Testis (tissue), 3 donors: Measurements from ENCODE around the gene ELF1. TPM values are rescaled to one million over a fixed set of nuclear protein-coding genes. Genes with fewer than 3 reads are reported as not detected.
"Not testable (repeated sequence)": the region's sequence is repeated elsewhere in the genome, so short reads cannot be mapped to it uniquely, and the experiment has no call there.

Source experiments
- DNase-seq: peaks from one replicate; pipeline ENCODE4 v3.0.0-alpha.2; 2019
- H3K27ac ChIP-seq, 2 donors: fragments of 200-600 bp; sonication (generic); one replicate each; pipeline ENCODE4 v1.5.1; 2019
- H3K27me3 ChIP-seq: fragments of 200-600 bp; sonication (generic); one replicate; pipeline ENCODE4 v1.5.1; 2019
- H3K36me3 ChIP-seq: fragments of 200-600 bp; sonication (generic); one replicate; pipeline ENCODE4 v1.5.1; 2017; ENCODE audit warnings: low read depth; ENCODE audit errors: missing control alignments
- H3K4me1 ChIP-seq: fragments of 200-600 bp; sonication (generic); one replicate; pipeline ENCODE4 v1.5.1; 2019
- H3K4me3 ChIP-seq, 2 donors: fragments of 200-600 bp; sonication (generic); one replicate each; pipeline ENCODE4 v1.5.1; 2017 to 2019
- H3K9me3 ChIP-seq: fragments of 200-600 bp; sonication (generic); one replicate; pipeline ENCODE4 v1.5.1; 2017
- POLR2A ChIP-seq: fragments of 450-650 bp; IDR thresholded peaks from one replicate; pipeline ENCODE4 v1.6.1; 2017; ENCODE audit warnings: antibody characterized with exemption, mild to moderate bottlenecking, moderate library complexity
- WGBS, 2 donors: methylation state at CpG; one replicate each; pipeline ENCODE4 v1.1.5; 2018; 5-methylcytosine and 5-hydroxymethylcytosine counted together
- intact Hi-C: fragments of 100-400 bp; cut with DNase I; formaldehyde crosslinking; loops from one replicate; pipeline ENCODE4 v1.15.1; 2023; ENCODE audit warnings: low total_unique reads
- polyA plus RNA-seq: library from polyadenylated mRNA; stranded (reverse); fragments of 350-450 nt; fragmentation: Illumina TruSeq; extraction: RNeasy Lipid Tissue Mini Kit (QIAGEN cat#74804); gene quantifications from one replicate; pipeline ENCODE4 v1.2.3, GENCODE V29; 2014; ENCODE audit warnings: low read depth, low replicate concordance; ENCODE audit not compliant: insufficient read depth
- total RNA-seq, 2 donors: library from RNA; depleted of rRNA; stranded (reverse); fragments of >200 nt; gene quantifications; one replicate each; pipeline ENCODE4 v1.2.3, GENCODE V29; 2016
- TF ChIP-seq, protein P1 (sequence below), 3 experiments: fragments of 450-650 bp in 2 of 3; fragments of 200-600 bp in 1 of 3; sonication (generic) in 1 of 3; IDR thresholded peaks; one replicate each; pipeline ENCODE4 v1.5.1; 2016 to 2019; ENCODE audit warnings: antibody characterized with exemption in 3 of 3, mild to moderate bottlenecking in 2 of 3, moderate library complexity in 1 of 3

Gene ELF1
- total and polyA plus RNA-seq, 3 donors from 2014 or later, result 32.8 to 67.5 (median 54.8) TPM

DNA sequence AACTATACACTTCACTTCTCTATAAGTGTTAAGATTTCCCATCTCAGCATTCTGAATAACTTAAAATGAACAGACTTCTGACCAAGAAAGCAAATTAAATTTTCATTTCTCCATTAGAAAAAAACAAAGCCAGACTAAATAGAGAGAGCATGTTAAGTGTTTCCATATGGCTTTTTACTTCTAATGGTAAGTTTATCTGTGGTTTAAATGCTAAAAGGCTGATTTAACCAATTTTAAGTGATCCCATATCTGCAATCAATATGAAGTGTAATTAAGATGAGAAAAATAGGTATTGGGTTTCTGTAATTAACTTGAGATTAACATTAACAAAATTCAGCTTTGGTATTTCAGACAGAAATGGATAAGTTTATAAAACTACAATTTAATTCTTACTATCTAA is 107.8 kb downstream of the ELF1 start:
- TF ChIP-seq, protein P1, sequence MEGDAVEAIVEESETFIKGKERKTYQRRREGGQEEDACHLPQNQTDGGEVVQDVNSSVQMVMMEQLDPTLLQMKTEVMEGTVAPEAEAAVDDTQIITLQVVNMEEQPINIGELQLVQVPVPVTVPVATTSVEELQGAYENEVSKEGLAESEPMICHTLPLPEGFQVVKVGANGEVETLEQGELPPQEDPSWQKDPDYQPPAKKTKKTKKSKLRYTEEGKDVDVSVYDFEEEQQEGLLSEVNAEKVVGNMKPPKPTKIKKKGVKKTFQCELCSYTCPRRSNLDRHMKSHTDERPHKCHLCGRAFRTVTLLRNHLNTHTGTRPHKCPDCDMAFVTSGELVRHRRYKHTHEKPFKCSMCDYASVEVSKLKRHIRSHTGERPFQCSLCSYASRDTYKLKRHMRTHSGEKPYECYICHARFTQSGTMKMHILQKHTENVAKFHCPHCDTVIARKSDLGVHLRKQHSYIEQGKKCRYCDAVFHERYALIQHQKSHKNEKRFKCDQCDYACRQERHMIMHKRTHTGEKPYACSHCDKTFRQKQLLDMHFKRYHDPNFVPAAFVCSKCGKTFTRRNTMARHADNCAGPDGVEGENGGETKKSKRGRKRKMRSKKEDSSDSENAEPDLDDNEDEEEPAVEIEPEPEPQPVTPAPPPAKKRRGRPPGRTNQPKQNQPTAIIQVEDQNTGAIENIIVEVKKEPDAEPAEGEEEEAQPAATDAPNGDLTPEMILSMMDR (IDR thresholded peaks at IDR 0.05), result no peak
- no peak for TF ChIP-seq POLR2A
- intact Hi-C loops, result no loop called here
- DNase-seq, result no peak
- H3K27ac ChIP-seq, result peak overlapping the region in 1 of 2 donors; percentile 36
- H3K27me3 ChIP-seq, result no peaks in the 10 kb centered on the region
- peaks cover 9% of the 10 kb centered on the region for H3K4me1 ChIP-seq
- H3K9me3 ChIP-seq, result no peaks in the 10 kb centered on the region
- no peaks in the 10 kb centered on the region for H3K36me3 ChIP-seq
- no peak overlapping the region for H3K4me3 ChIP-seq

DNA sequence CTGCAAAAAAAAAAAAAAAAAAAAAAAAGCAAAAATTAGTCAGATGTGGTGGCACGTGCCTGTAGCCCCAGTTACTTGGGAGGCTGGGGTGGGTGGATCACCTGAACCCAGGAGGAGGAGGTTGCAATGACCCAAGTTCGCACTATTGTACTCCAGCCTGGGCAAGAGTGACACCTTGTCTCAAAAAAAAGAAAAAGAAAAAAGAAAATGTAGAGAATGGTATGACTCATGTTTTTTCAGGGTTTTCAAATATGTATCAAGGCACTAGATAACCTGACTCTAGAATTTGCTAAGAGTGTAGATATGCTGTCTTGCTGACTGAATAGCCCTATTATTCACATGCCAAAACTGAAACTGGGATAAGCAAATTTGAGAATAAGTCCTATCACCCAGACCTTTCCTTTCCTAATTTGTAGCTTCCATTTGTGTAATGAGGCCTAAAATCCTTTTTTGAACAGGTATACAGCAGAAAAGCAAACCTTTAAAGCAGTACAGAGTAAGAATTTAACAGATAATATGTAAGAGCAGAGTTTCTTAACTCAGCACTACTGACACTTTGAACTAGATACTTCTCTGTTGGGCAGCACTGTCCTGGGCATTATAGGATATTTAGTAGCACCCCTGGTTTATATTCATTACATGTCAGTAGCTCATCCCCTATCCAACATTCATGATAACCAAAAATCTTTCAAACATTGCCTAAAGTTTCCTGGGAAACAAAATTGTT is 108.6 kb downstream of the ELF1 start:
- TF ChIP-seq, protein P1 (IDR thresholded peaks at IDR 0.05), result no peak
- no peak for TF ChIP-seq POLR2A
- Histone ChIP-seq H3K27ac (peak overlapping the region; percentile 36 to 46), H3K9me3 (no peaks in the 10 kb centered on the region), H3K4me3 (no peak overlapping the region), H3K27me3 (no peaks in the 10 kb centered on the region), H3K4me1 (peaks cover 8% of the 10 kb centered on the region), H3K36me3 (no peaks in the 10 kb centered on the region)
- intact Hi-C loops, result no loop called here
- DNase-seq, result no peak
- 59 to 85% methylated on average over 2 of the region's 2 CpGs for WGBS, 2 donors

DNA sequence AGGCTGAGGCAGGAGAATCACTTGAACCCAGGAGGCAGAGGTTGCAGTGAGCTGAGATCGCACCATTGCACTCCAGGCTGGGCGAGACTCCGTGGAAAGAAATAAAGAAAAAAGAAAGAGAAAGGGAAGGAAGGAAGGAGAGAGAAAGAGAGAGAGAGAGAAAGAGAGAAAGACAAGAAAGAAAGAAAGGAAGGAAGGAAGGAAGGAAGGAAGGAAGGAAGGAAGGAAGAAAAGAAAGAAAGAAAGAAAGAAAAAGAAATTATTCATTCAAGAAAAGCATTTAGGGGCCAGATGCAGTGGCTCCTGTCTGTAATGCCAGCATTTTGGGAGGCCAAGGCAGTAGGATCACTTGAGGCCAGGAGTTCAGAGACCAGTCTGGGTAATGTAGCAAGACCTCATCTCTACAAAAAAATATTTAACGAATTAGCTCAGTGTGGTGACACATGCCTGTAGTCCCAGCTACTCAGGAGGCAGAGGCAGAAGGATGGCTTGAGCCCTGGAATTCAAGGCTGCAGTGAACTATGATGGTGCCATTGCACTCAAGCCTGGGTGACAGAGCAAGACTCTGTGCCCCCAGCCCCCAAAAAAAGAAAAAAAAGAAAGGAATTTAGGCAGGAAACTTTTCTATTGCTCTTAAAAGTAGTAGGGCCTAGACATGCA is 109.4 kb downstream of the ELF1 start:
- 93 to 94% methylated on average over 4 of the region's 4 CpGs for WGBS, 2 donors
- H3K27me3 ChIP-seq, H3K4me3 ChIP-seq, H3K36me3 ChIP-seq, H3K9me3 ChIP-seq, DNase-seq, intact Hi-C loops, H3K4me1 ChIP-seq: not testable (repeated sequence)
- H3K27ac ChIP-seq, result peak overlapping the region; percentile 36 to 50

DNA sequence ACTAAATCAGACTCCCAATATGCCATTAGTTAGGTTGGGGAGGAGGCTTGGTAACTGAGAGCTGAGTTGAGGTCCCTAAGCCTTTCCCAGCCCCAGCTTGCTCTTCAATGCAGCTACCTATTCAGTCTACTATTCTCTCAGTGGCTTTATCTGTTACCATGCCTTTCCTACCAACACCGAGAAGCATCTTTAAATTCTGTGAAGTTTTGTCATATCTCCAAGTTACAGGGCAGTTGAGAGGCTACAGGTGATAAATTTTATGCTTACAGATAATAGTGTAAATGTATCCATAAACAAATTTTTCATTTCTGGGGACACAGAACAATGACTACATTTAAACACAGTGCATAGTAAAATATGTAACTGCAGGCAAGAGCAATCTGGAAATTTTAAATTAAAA is 110.6 kb downstream of the ELF1 start:
- 61 to 75% methylated on average over 1 of the region's 1 CpG for WGBS, 2 donors
- Histone ChIP-seq H3K27ac (peak overlapping the region in 1 of 2 donors; percentile 8), H3K4me1 (peaks cover 3% of the 10 kb centered on the region), H3K36me3 (no peaks in the 10 kb centered on the region), H3K4me3 (no peak overlapping the region), H3K9me3 (no peaks in the 10 kb centered on the region), H3K27me3 (no peaks in the 10 kb centered on the region)
- intact Hi-C loops, result no loop called here
- TF ChIP-seq, protein P1 (IDR thresholded peaks at IDR 0.05), result no peak
- no peak for TF ChIP-seq POLR2A
- DNase-seq, result no peak

DNA sequence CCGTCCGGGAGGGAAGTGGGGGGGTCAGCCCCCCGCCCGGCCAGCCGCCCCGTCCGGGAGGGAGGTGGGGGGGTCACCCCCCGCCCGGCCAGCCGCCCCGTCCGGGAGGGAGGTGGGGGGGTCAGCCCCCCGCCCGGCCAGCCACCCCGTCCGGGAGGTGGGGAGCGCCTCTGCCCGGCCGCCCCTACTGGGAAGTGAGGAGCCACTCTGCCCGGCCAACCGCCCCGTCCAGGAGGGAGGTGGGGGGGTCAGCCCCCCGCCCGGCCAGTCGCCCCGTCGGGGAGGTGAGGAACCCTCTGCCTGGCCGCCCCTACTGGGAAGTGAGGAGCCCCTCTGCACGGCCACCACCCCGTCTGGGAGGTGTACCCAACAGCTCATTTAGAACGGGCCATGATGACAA is 118.1 kb downstream of the ELF1 start:
- DNase-seq, H3K27ac ChIP-seq, H3K27me3 ChIP-seq, H3K4me3 ChIP-seq, intact Hi-C loops, H3K4me1 ChIP-seq, H3K9me3 ChIP-seq, H3K36me3 ChIP-seq: not testable (repeated sequence)
- 79 to 86% methylated on average over 9 to 12 of the region's 31 CpGs for WGBS, 2 donors

DNA sequence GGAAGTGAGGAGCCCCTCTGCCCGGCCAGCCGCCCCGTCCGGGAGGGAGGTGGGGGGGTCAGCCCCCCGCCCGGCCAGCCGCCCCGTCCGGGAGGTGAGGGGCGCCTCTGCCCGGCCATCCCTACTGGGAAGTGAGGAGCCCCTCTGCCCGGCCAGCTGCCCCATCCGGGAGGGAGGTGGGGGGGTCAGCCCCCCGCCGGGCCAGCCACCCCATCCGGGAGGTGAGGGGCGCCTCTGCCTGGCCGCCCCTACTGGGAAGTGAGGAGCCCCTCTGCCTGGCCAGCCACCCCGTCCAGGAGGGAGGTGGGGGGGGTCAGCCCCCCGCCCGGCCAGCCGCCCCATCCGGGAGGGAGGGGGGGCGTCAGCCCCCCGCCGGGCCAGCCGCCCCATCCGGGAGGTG is 118.5 kb downstream of the ELF1 start:
- H3K9me3 ChIP-seq, H3K27ac ChIP-seq, H3K27me3 ChIP-seq, H3K4me1 ChIP-seq, H3K36me3 ChIP-seq, intact Hi-C loops, DNase-seq: not testable (repeated sequence)
- WGBS, 2 donors, result 60 to 88% methylated on average over 1 to 17 of the region's 28 CpGs
- peak overlapping the region in 1 of 2 donors; percentile 18 for H3K4me3 ChIP-seq
